PC-9 (cell line): Measurements from ENCODE around the gene MEMO1.

Experiments
- EZH2 ChIP-seq: fragments of 200-600 bp; sonication (generic); IDR thresholded peaks from 2 replicates; pipeline ENCODE4 v1.8.0; 2017; ENCODE audit warnings: antibody characterized with exemption, low read depth
- TF ChIP-seq, protein P1 (sequence below): fragments of 200-600 bp; sonication (generic); conservative IDR thresholded peaks from 2 replicates; pipeline ENCODE4 v1.6.1; 2017; ENCODE audit warnings: mixed run types, antibody characterized with exemption, mild to moderate bottlenecking, moderate library complexity

DNA sequence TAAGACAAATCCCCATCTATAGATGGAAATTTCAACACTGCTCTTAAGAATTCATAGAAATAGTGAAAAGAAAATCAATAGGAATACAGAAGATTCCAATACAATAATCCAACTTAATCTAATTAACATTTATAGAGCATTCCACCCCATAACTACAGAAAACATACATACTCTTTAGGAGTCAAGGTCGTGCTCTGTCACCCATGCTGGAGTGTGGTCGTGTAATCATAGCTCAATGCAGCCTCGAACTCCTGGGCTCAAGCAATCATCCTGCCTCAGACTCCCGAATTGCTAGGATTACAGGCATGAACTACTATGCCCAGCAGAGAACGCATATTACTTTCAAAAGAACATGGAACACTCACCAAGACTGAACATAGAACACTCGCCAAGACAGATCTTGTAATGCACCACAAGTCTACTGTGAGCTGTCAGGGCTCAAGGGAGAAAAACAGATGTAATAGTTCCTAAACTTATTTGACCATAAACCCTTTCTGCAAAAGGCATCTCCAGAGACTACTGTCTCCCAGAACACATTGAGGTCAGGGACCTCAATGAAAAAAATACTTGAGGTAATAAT is 14.1 kb downstream of the MEMO1 start:
- TF ChIP-seq, protein P1, sequence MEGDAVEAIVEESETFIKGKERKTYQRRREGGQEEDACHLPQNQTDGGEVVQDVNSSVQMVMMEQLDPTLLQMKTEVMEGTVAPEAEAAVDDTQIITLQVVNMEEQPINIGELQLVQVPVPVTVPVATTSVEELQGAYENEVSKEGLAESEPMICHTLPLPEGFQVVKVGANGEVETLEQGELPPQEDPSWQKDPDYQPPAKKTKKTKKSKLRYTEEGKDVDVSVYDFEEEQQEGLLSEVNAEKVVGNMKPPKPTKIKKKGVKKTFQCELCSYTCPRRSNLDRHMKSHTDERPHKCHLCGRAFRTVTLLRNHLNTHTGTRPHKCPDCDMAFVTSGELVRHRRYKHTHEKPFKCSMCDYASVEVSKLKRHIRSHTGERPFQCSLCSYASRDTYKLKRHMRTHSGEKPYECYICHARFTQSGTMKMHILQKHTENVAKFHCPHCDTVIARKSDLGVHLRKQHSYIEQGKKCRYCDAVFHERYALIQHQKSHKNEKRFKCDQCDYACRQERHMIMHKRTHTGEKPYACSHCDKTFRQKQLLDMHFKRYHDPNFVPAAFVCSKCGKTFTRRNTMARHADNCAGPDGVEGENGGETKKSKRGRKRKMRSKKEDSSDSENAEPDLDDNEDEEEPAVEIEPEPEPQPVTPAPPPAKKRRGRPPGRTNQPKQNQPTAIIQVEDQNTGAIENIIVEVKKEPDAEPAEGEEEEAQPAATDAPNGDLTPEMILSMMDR = no peak
- no peak for TF ChIP-seq EZH2
